ENCODE data around the gene KIF19.
"Not testable (repeated sequence)": the region's sequence is repeated elsewhere in the genome, so short reads cannot be mapped to it uniquely, and the experiment has no call there.

Gene KIF19

GRCh38 chr17:74389937-74390679, 64.1 kb downstream of the KIF19 start:
- no peak for DNase-seq

- no peak for DNase-seq
These were observed 64.9 kb downstream of the KIF19 start for GRCh38 chr17:74390680-74391653.

DNA sequence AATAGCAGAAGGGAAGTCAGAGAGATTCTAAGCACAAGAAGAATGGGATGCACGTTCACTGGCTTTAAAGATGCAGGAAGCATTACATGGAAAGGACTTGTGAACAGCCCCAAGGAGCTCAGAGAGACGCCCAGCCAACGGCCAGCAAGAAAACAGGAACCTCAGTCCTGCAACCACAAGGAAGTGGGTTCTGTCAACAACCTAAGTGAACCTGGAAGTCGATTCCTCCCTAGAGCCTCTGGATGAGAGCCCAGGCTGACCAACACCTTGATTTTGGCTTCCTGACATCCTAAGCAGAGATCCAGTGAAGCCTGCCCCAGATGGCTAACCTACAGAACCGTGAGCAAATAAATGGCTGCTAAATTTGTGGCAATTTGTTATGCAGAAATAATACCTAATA, 65.7 kb downstream of the KIF19 start:
- peak; percentile 46 to 62 for DNase-seq

- no peak for DNase-seq
These were observed 66.8 kb downstream of the KIF19 start for GRCh38 chr17:74392848-74393247.

GRCh38 chr17:74393346-74393942, 67.4 kb downstream of the KIF19 start:
- DNase-seq = no peak

DNA sequence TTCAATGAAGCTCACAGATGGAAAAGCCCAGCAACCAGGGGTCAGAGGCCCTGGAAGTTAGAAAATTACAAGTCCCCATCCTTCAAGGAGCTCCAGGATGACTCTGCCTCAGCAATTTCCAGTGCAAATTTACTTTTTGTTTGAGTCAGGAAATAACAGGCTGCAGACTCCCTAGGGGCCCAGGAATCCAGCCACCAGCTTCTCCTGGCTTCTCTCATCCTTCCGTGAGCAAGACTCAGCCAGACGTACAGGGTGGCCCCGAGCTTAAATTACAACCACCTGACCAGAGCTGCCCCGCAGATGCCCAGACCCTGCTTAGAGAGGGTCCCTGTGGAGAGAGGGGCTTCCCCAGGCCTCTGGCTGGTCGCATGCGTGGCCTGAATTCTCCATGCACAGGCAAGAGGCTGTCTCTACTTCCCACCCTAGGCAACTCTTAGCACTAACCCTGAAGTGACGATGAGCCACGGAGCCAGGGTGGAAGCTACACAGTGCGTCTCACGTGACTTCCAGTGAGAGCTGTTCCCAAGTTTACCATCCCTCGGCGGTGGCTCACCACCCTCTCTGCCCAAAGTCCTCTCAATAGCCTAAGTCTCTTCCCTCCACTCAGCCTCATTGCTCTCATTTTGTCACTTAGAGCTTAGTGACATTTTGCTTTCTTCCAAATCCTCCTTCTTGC, 68.4 kb downstream of the KIF19 start:
- DNase-seq = no peak

DNA sequence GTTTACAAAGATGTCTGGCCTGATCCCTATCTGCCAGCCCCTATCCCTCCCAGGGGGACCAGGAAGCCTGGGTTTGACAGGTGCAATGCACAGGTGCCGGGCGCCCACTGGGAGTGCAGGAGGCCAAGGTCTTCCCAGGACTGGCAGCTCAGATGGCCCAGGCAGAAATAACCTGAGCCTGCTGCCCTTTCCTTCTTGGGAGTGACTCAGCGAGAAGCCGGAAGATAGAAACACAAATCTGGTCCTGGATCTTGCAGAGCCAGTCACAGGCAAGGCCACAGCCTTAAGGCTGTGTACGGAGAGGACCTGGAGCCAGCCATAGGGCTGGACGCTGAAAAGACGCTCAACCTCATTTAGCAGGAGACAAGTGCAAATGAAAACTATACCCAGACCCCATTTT, 69.0 kb downstream of the KIF19 start:
- DNase-seq = no peak

DNA sequence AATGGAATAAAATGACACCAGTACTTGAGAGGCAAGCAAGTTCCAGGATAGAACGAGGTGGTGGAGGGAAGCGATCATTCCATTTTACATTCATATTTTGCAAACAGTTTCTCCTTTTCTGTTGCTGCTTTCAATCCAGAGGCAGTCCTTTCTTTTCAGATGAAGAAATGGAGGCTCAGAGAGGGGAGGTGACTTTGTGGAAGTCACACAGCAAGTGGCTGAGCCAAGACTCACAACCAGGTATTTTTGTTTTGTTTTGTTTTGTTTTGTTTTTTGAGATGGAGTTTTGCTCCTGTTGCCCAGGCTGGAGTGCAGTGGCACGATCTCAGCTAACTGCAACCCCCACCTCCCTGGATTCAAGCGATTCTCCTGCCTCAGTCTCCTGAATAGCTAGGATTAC, 70.5 kb downstream of the KIF19 start:
- DNase-seq = no peak

DNA sequence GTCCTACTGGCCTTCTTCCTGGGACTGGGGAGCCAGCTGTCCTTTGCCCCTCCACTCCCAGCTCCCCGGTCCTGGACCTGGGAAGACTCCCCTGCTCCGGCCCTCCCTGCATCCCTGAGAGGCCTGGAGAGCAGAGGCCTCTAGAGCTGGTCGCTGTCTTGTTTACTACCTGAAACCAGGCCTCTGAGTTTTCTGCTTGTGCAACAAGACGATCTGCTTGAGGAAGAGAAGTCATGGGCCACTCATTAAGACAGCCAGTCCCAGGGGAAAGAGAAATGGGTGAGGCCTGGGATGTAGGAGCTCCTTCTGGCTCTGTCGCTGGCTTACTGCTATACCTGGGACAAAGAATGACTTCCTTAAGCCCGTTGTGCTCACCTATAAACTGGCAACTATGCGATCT, 76.0 kb downstream of the KIF19 start:
- no peak for DNase-seq

- no peak for DNase-seq
These were observed 77.6 kb downstream of the KIF19 start for GRCh38 chr17:74403512-74404137.

DNA sequence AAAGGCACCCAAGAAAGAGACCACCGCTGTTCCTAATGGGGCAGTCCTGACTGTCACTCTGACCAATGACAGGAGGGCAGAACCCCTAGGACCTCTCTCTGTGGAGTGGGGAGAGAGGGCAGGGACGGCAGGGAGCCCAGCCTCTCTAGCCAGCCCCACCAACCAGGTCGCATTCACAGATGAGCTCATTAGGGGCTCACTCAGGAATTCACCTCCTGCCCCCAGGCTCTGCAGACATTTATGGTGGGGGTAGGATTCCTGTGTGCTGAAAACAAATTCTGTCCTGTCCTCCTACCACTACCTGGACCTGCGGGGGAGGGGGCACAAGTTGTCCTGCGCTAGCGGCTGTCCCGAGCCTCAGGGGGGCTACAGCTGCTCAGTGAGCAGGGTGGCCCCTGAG, 78.2 kb downstream of the KIF19 start:
- DNase-seq = no peak

- DNase-seq = no peak
These were observed 78.8 kb downstream of the KIF19 start for GRCh38 chr17:74404789-74405188.

- not testable (repeated sequence) for DNase-seq
These were observed 79.3 kb downstream of the KIF19 start for GRCh38 chr17:74405311-74405710.

Data from inflammatory macrophage (primary cell).